Ascending aorta (tissue), 2 donors: ENCODE measurements around the gene NLK. TPM values are rescaled to one million over a fixed set of nuclear protein-coding genes. Genes with fewer than 3 reads are reported as not detected.

Source experiments
- DNase-seq, 2 donors: peaks; one replicate each; pipeline ENCODE4 v3.0.0-alpha.2; 2019; ENCODE audit warnings: low spot score in 2 of 2
- H3K27ac ChIP-seq, 2 donors: fragments of 200-600 bp; sonication (generic); one replicate each; pipeline ENCODE4 v1.5.1; 2016 to 2017; ENCODE audit warnings: mild to moderate bottlenecking in 1 of 2
- H3K27me3 ChIP-seq: fragments of 200-600 bp; sonication (generic); one replicate; pipeline ENCODE4 v1.5.1; 2017
- H3K36me3 ChIP-seq, 2 donors: fragments of 200-600 bp; sonication (generic); one replicate each; pipeline ENCODE4 v1.5.1; 2016
- H3K4me1 ChIP-seq, 2 donors: fragments of 200-600 bp; sonication (generic); one replicate each; pipeline ENCODE4 v1.5.1; 2016 to 2017; ENCODE audit warnings: mild to moderate bottlenecking in 1 of 2
- H3K4me3 ChIP-seq, 2 donors: fragments of 200-600 bp; sonication (generic); one replicate each; pipeline ENCODE4 v1.5.1; 2016 to 2017; ENCODE audit warnings: mild to moderate bottlenecking in 1 of 2
- H3K9me3 ChIP-seq, 2 donors: fragments of 200-600 bp; sonication (generic); one replicate each; pipeline ENCODE4 v1.5.1; 2016
- CTCF ChIP-seq, 3 experiments: fragments of 200-600 bp in 2 of 3; fragments of 450-650 bp in 1 of 3; sonication (generic) in 2 of 3; IDR thresholded peaks; one replicate each; pipeline ENCODE4 v1.5.1; 2016 to 2019; ENCODE audit warnings: antibody characterized with exemption in 3 of 3, mild to moderate bottlenecking in 1 of 3, moderate library complexity in 1 of 3
- intact Hi-C: fragments of 100-400 bp; cut with DNase I; formaldehyde crosslinking; loops from one replicate; pipeline ENCODE4 v1.15.1; 2023
- total RNA-seq: library from RNA; depleted of rRNA; stranded (reverse); fragments of >200 nt; gene quantifications from one replicate; pipeline ENCODE4 v1.1.0, GENCODE V29; 2016

The NLK gene
- 37.8 TPM for total RNA-seq

GRCh38 chr17:28042657-28042720, at the start of gene NLK:
Gene NLK, plus strand, starts transcription at chr17:28042677. Its CDS starts 197 bp downstream, at chr17:28042874.
- Histone ChIP-seq H3K4me3 (peak within 1 kb of the TSS; percentile 60 to 93), H3K9me3 (no peaks in the 10 kb centered on the region), H3K27ac (peak within 1 kb of the TSS; percentile 78 to 81), H3K4me1 (peaks cover 9 to 14% of the 10 kb centered on the region in 2 donors), H3K27me3 (no peaks in the 10 kb centered on the region), H3K36me3 (no peaks in the 10 kb centered on the region)
- no peak for TF ChIP-seq CTCF (IDR thresholded peaks at IDR 0.05)
- intact Hi-C loops = loop anchor here (5.0 kb wide), 4 partner anchors 150 to 315 kb away; partner anchors contain the start of genes IFT20, LYRM9, POLDIP2 and TMEM97
- DNase-seq = no peak

DNA sequence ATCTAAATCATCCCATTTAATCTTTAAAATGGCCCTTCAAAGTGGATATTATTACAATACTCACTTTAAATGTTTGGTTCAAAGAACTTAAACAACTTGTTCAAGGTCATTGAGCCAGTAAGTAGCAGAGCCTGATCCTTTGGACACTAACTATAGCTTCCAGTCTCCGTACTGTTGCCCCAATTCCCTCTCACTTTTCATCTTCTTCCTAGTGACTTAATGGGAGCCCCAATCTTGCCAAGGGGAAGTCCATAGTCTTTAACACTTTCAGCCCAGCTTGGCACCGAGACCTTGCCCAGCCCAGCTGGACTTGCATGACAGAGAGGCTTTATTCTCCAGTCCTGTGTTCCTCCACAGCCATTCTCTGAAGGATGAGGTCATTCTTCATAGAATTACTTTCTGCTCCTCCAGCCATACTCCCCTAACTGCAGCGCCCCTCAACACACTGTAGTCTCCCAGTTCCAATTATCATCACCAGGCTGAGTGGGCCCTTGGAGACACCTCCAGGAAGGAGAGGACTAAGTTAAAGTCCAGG, 49.2 kb upstream of the NLK start:
- Histone ChIP-seq H3K27ac (no peak overlapping the region), H3K9me3 (no peaks in the 10 kb centered on the region), H3K4me1 (no peaks in the 10 kb centered on the region), H3K4me3 (no peak overlapping the region), H3K27me3 (no peaks in the 10 kb centered on the region), H3K36me3 (no peaks in the 10 kb centered on the region)
- TF ChIP-seq CTCF (IDR thresholded peaks at IDR 0.05) = no peak
- intact Hi-C loops = no loop called here
- DNase-seq = no peak

- Histone ChIP-seq H3K27me3 (no peaks in the 10 kb centered on the region), H3K9me3 (no peaks in the 10 kb centered on the region), H3K27ac (no peak overlapping the region), H3K4me1 (no peaks in the 10 kb centered on the region), H3K36me3 (no peaks in the 10 kb centered on the region), H3K4me3 (no peak overlapping the region)
- TF ChIP-seq CTCF (IDR thresholded peaks at IDR 0.05) = no peak
- intact Hi-C loops = no loop called here
- DNase-seq = no peak
These were observed 48.7 kb upstream of the NLK start for GRCh38 chr17:27993723-27994310.

- no peak for DNase-seq
- Histone ChIP-seq H3K4me1 (no peaks in the 10 kb centered on the region), H3K4me3 (no peak overlapping the region), H3K27me3 (no peaks in the 10 kb centered on the region), H3K27ac (no peak overlapping the region), H3K9me3 (no peaks in the 10 kb centered on the region), H3K36me3 (no peaks in the 10 kb centered on the region)
- intact Hi-C loops = no loop called here
- TF ChIP-seq CTCF (IDR thresholded peaks at IDR 0.05) = no peak
These were observed 47.9 kb upstream of the NLK start for GRCh38 chr17:27994586-27994985.

DNA sequence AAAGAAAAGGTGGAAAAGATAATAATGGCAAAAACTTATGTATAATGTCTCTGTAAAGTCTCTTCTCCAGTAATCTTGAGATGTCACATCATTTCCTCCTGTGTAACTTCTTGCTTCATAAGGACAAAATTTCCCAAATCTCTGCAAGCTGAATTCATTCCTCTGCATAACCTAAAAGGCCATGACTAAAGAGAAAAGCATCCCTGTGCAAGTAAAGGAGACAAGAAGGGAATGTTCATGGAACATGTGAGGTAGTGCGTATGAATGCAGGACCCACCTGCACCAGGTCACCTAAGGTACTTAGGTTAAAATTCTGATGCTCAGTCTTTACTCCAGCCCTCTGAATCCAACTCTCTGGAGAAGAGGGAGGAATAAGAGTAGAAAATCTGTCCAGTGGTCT, 46.9 kb upstream of the NLK start:
- DNase-seq = no peak
- Histone ChIP-seq H3K4me1 (no peaks in the 10 kb centered on the region), H3K36me3 (no peaks in the 10 kb centered on the region), H3K27me3 (no peaks in the 10 kb centered on the region), H3K27ac (no peak overlapping the region), H3K9me3 (no peaks in the 10 kb centered on the region), H3K4me3 (no peak overlapping the region)
- intact Hi-C loops = no loop called here
- no peak for TF ChIP-seq CTCF (IDR thresholded peaks at IDR 0.05)
